GM20431 (cell line): ENCODE data around the gene EGLN3.

Experiments used
- in situ Hi-C: fragments of 300-500 bp; cut with MseI, MboI; formaldehyde crosslinking; loops from one replicate; pipeline ENCODE4 v1.15.0; 2020; ENCODE audit warnings: low sequenced_read_pairs; ENCODE audit not compliant: unreplicated experiment

Gene EGLN3

DNA sequence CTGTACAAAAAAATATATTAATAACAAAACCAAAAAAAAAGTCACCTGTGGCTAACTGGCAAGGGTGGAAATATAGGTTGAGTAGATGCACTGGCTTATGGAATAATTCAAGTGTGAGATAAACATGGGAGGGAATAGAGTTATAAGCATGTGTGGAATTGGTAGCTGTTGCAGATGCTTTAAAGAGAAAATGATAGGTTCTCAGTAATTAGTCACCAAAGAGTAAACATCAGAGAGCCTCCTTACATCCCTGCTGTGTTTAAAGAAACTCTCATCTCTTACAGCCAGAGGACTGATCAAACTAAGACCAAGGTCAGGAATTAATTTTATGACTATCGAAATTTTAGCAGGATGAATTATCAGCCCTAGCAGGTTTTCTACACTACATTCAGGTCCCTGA, 70.5 kb downstream of the EGLN3 start:
- in situ Hi-C loops = no loop called here

- in situ Hi-C loops = no loop called here
Observed at GRCh38 chr14:33879684-33880286, 71.1 kb downstream of the EGLN3 start.

- in situ Hi-C loops = no loop called here
Observed at GRCh38 chr14:33876274-33876673, 74.6 kb downstream of the EGLN3 start.
